ENCODE measurements around the gene KDM3A.

- TF ChIP-seq EP300 (IDR thresholded peaks at IDR 0.05) (no peak), POLR2A (IDR thresholded peaks at IDR 0.05) (no peak), POLR2AphosphoS5 (IDR thresholded peaks at IDR 0.05) (no peak)
- TF ChIP-seq, protein P1, sequence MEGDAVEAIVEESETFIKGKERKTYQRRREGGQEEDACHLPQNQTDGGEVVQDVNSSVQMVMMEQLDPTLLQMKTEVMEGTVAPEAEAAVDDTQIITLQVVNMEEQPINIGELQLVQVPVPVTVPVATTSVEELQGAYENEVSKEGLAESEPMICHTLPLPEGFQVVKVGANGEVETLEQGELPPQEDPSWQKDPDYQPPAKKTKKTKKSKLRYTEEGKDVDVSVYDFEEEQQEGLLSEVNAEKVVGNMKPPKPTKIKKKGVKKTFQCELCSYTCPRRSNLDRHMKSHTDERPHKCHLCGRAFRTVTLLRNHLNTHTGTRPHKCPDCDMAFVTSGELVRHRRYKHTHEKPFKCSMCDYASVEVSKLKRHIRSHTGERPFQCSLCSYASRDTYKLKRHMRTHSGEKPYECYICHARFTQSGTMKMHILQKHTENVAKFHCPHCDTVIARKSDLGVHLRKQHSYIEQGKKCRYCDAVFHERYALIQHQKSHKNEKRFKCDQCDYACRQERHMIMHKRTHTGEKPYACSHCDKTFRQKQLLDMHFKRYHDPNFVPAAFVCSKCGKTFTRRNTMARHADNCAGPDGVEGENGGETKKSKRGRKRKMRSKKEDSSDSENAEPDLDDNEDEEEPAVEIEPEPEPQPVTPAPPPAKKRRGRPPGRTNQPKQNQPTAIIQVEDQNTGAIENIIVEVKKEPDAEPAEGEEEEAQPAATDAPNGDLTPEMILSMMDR (IDR thresholded peaks at IDR 0.05) = no peak
Measured at GRCh38 chr2:86398500-86399474, 42.4 kb upstream of the KDM3A start.

All from sigmoid colon (tissue), 4 donors.